Colon (tissue), 2 donors: ENCODE results near the gene CLCA2.
A peak's percentile ranks its signal among the peaks of the same experiment; 100 is the strongest.

Experiments used
- FAIRE-seq: peaks from 2 replicates; lab custom pipeline; 2012; peaks lifted over from hg19 to GRCh38; lab: Jason Lieb, UNC
- donor health status: control.
- donor health status: control.

Gene CLCA2

DNA sequence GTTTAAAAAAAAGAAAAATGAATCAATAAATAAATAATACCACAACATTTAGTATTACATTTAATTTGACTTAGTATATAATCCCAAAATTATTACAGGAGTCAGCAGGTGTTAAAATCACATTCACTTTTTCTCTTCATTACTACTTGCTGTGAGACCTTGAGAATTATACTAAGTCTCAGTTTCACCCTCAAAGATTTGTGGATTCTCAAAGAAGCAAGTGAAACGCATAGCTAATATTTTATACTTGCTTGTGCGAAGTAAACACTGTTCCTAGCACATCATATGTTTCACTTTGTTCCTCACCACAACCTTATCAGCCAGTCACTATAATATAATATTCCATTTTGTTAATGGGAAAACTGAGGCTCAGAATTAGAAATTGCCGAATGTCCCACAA is 48.8 kb downstream of the CLCA2 start:
- FAIRE-seq: no peak

DNA sequence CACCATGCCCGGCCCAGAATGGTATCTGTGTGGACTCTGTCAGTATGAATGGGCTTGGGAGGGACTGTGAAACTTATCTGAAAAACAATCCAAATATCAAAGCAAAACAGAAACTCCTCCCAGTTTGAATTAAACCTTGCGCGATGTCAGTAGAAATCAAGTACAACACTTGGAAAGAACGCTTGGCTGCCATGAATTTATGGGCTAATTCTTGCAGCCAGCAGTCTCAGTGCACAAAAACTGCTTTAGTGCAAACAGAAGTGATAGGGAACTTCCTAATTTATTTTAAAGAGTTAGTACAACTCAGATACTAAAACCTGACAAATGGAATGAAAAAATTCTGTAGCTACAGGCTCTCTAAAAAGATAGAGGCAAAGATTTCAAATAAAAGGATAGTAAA is 53.3 kb downstream of the CLCA2 start:
- FAIRE-seq: no peak

DNA sequence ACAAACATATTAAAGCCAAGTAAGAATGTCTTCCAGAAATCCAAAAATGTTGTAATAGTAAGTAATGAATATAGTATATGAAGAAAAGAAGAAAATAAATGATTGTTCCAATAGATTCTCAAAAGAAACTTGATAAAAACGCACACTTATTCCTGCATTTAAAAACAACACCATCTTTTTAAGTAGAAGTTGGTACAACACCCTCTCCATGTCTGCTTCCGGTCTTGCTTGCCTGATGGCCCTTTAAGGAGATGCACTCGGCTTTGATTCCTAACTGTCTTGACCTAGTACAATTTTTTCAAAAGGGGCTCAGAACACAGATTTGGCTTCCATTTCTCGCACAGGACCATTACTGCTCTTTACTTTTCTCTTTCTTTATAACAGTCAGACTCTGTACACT is 53.7 kb downstream of the CLCA2 start:
- no peak for FAIRE-seq

DNA sequence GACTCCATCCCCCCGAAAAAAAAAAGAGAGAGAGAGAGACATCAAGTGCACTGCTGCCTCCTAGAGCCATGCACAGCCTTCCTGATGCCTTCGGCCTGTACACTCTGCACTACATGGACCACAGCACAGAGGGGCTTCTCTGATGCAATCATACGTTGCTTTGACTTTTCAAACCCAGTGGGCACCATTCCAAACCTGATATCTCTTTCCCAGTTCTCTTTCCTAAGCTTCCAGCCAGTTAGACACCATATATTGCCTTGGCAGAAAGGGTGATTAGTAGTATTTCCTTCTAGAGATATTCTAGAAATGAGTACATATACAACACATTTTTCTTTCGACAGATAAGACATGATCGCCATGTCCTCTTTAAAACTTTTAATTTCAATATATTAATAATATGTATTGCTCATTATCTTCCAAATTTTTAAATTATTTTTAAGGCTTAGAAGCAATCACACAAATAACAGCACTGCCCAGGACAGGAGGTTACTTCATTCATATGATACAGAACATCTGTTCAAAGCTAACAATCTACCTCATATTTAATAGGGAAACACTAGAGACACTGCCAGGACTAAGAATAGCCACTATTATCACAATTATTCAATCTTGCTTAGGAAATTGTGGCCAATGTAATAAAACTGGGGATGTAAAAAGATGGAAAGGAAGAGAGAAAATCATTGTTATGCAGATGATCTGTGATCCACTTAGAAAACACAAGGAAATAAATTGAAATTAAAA is 54.6 kb downstream of the CLCA2 start:
- no peak for FAIRE-seq

DNA sequence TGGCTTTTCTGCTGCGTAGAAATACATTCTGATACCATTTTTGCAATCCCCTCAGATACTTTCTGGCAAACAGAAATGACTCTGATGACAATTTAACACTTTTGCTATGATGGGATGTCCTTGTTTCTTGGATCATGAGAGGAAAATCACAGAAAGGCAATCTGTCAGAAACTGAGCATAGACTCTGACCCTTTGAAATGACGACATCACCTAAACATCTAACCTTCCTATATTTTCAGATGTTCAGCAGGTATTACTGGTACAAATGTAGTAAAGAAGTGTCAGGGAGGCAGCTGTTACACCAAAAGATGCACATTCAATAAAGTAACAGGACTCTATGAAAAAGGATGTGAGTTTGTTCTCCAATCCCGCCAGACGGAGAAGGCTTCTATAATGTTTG is 58.0 kb downstream of the CLCA2 start:
- no peak for FAIRE-seq

DNA sequence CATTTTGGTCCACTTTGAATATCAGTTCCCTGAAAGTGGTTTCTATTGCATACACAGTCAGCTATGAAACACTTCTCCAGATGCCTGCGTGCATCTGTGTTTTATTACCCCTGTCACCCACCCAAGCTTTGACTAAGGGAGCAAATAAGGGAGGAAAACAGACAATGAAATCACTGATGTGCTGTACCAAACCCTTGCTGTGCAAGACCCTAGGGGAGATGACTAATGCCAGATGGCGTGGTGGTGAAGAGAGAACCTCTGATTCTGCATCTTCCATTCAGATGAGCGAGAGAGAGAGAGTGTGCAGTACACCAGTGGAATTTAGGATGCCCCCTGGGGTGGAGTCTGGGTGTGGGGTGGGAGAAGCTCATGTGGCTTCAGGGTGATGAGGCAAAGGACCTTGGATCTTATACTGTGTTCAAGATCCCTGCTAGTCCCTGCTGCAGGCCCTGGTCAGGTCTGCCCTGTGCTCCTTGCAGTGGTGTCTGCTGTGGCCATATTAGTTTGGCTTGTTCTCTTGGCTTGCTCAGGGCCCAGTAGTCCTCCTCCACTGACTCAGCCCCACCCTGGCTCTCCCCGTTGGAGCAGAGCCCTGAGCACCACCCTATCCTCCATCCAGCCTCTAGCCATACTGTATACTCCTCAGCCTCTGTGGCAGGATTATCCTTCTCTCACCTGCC is 63.3 kb downstream of the CLCA2 start:
- FAIRE-seq: no peak

DNA sequence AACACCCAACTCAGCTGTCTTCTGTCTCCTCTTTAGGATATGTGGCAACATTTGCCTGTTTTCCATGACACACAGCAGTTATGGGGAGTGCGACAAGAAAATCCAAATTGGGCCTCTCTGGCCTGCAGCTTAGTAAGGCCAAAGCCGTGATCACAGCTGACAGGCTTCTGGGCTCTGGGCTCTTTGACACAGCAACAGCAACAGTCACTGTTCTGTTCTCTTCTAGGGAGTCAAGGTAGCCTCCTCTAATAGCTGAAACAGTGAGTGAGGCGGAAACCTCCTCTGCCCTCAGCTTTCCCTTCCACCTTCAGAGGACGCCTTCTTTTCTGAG is 63.8 kb downstream of the CLCA2 start:
- FAIRE-seq: no peak

DNA sequence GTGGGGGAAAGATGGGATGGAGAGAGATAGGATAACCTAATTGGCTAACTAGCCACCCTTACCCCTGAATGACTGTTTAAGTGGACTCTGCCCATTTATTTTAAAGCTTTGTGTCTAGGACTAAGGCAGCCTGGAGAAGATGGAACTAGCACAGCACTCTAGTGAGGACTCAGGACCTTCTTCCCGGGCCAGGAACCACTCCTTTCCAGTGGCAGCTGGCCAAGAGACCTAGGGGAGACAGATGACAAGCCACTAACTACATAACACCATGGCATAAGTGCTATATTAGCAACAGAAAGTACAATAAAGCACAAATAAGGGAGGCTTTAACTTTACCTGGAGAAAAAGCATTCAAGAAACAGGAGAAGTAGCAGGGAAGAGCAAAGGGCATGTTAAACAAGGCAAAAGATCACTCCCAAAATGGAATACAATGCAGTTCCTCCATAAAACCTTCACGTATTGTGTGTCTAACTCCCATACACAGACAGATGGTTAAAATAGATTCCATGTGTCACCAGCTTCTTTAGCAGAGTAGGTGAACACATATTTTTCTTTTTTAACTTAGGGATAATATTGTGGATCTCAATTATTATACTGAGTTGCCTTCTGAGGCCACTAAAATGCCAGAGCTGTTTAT is 65.4 kb downstream of the CLCA2 start:
- no peak for FAIRE-seq

DNA sequence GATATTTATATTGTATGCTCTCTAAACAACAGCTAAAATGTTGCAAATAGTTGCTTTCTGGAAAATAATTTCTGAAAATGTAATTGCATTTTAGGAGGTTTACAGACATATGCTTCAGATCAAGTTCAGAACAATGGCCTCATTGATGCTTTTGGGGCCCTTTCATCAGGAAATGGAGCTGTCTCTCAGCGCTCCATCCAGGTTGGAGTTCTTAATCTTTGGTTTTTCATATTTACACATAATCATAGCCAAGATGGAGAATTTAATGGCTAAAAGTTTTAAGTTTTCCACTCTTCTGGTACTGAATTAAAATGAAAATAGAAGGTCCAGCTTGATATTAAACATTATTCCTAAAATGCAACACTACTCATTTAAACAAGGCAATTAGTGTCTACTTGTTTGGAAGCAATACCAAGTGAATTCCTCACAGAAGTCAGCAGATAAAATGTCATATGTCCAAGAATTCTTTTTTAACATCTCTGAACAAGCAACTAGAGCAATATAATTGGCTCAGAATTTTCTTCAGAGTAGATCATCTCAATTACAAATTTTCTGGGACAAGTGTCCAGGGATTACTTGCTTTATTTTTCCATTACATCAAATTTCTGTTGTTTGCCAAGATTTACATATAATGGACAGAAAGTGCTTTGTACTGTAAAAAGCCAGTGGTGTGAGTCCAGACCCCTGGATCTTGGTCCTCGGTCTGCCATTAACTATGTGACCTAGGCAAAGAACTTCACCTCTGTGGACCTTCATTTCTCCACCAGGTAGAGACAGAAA is 67.4 kb downstream of the CLCA2 start:
- no peak for FAIRE-seq

DNA sequence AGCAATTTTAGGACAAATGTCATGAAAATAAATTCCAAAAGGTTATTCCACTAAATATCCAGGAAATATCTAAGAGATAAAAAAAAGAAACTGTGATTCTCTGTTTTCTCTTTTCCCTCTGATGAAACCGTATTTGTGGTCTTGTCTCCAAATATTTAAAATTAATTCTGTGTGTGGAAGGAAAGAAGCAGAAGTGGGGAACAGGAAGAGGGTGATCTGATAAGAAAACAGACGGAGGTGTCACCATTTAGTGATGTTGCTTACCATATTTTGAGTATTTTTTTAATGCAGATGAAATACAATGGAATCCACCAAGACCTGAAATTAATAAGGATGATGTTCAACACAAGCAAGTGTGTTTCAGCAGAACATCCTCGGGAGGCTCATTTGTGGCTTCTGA is 74.3 kb downstream of the CLCA2 start:
- no peak for FAIRE-seq

DNA sequence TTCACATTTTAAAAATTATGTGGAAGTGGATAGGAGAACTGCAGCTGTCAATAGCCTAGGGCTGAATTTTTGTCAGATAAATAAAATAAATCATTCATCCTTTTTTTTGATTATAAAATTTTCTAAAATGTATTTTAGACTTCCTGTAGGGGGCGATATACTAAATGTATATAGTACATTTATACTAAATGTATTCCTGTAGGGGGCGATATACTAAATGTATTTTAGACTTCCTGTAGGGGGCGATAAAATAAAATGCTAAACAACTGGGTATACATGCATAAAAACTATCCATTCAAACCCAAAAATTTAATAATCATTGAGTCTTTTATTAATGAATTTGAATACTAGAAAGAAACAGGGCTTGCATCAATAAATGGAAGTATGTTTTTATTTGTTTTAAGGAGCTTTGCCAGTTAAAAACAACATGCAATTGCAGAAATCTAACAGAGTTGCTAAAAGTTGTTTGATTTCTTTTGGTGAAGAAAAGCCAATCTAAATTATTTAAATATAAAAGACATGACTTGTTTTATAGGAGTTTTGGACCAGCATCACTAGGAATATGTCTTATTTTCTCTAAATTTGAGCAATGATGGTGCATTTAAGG is 76.1 kb downstream of the CLCA2 start:
- FAIRE-seq: peak; percentile 83

DNA sequence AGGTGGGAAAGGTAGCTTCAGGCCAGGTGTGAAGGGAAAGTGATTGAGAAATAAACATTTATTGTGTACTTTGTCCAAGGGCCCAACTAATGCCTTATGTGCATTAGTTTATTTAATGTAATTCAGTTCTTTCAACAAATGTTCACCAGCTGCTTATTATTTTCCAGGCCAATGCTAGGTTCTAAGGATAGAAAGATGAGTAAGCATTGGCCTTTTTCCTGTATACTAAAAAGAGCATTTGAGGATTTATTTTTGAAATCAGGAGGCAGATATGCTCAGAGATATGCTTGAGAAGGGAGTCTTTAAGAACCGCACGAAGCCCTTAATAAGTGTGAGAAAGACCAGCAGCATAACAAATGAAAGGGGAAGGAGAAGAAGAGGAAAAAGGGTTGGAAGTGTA is 76.7 kb downstream of the CLCA2 start:
- no peak for FAIRE-seq

DNA sequence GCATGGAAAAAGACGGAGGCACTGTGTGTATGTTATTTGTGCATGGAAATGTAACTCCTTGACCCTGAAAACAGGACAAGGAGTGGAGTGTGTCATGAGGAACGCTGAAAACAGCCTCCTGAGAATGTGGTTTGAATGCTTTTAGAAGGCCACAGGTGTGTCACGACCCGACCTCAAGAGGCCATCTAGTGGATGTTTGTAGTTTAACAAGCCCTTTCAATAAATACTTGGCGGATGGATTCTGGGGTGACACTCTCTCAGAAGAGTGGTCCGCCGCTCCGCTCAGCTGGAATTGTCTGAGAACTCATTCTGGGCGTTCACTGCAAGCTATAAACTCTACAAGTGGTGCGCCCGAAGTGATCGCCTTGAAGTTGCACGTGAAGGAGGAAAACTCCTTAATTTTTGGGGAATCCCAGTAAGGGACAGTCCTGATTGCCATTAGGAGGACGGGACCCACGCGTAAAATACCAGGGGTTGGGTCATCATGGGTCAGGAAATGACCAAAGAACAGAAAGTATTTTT is 78.2 kb downstream of the CLCA2 start:
- peak; percentile 10 for FAIRE-seq

DNA sequence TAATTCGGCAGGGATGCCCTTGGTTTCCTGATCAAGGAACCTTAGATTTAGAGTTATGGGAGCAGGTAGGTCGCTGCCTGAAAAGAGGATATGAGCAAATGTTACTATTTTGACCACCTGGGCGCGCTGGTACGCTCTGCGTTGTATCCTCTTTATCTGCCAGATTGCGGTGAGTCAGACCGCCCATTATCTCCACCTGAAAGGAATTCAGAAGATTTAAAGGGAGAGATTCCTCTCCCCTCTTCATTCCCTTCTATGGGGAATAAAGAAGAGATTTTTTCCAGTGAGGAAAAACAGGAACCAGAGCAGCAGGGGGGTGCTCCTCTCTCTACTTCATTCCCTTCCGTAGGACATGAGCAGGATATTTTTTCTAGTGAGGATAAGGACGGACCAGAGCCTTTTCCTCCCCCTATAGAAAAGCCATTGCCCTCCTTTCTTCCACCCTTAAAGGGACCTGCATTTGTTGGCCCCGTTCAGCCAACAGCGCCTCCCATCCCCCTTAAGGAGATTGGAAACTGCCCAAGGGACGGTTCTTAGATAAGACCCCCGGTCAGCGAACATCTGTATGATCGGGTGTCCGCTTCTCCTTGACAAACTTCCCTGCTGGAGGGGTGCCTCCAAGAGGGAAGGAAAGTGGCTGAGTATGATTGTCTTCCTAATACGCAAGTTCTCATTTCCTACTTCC is 78.9 kb downstream of the CLCA2 start:
- no peak for FAIRE-seq

DNA sequence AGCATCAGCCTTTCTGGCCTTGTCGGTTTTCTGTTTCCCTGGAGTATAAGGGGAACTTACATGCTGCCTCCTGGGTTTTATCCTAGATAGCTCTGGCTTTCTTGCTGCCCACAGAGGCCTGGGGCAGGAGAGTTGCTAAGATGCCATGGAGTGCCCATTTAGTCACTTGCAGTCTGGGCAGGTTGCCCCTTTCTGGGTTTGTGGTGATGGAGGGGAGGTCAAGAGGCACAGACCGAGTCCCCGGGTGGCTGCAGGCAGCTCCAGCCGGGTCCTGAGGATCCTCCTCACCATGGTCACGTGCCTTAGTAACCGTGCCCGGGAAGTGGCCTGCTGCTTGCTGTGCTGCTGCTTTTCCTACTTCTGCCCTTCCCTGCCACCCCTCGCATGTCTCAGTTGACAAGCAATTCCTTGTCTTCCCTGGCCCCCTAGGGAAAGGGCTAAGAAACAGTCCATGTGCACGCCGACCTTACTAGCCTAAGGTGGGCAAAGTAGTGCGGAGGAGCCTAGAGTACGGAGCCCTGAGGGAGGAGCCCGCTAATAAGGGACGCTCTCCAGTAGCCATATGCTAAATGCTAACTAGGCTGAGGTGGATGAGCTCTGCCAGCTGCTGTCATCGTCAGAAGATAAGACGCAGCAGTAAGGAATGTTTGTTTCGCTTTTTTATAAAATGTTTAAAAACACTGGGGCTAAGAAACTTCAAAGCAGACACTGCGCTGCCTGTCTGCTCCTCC is 79.6 kb downstream of the CLCA2 start:
- no peak for FAIRE-seq

DNA sequence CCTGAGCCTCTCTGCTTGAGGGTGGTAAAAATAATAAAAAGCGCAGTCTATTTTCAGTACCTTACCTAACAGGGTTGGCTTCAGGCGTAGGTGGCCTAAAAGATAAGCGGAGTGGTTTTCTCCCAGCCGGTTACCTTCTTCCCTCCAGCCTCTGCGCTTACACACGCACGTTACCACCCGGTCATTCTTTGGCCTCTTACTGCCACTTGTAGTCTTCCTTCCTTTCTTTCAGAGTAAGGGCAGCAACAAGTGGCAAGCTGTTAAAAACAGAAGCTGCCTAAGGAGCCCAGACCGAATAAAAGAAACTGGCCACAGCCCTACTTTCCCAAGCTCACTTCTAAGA is 80.1 kb downstream of the CLCA2 start:
- no peak for FAIRE-seq

DNA sequence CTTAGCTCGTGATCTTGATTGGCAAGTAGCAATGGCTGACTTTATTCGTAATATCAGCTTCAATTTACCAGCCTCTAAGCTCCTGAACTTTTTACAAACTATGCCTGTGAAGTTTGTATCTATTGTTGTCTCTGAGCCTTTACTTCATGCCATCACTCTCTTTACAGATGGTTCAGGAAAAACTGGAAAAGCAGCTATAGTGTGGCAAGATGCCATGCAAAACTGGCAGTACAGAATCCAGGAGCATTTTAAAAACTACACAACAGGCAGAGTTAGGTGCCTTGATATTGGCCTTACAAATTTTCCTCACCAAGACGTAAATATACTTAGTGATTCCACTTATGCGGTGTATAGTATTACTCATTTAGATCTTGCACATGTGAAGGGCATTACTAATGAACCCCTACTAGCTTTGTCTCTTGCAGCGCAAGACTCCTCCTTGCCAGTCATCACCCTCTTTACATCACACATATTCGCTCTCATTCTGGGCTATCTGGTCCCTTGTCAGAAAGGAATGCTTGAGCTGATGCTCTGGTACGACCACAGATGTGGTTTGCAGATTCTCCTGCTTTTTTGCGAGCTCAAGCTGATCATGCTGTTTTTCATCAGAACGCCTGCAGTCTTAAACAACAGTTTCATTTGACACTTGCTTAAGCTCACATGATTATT is 81.1 kb downstream of the CLCA2 start:
- FAIRE-seq: no peak

DNA sequence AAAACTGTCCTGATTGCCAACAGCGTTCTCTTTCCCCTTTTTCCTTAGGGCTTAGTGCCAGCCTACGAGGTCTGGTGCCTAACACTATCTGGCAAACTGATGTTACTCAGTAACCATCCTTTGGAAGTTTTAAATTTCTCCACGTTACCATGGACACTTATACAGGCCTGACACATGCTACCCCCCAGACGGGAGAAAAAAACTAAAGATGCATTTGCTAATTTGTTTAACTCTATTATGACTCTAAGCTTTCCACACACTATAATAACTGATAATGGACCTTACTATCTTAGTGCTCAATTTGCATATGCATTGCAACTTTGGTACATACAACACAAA is 81.6 kb downstream of the CLCA2 start:
- no peak for FAIRE-seq
